Mucosa of gallbladder (tissue), 1 donor: Measurements from ENCODE around the gene NR4A1. TPM values are rescaled to one million over a fixed set of nuclear protein-coding genes. Genes with fewer than 3 reads are reported as not detected.
A peak's percentile ranks its signal among the peaks of the same experiment; 100 is the strongest.

Experiments used
- DNase-seq: peaks from one replicate; pipeline ENCODE4 v3.0.0-alpha.2; 2020; ENCODE audit warnings: low spot score
- total RNA-seq: library from RNA; stranded (reverse); gene quantifications from one replicate; pipeline ENCODE4 v1.2.1, GENCODE V29; 2021
- donor health status: DM: no; HTN: no; CAD: no.

NR4A1 gene
- total RNA-seq, 1 donor from 2014 or later: 131 TPM

GRCh38 chr12:52018433-52019112 is 32.7 kb upstream of the NR4A1 start:
- no peak for DNase-seq

GRCh38 chr12:52019113-52019770 is 32.0 kb upstream of the NR4A1 start:
- no peak for DNase-seq

- DNase-seq: no peak
These were observed 30.5 kb upstream of the NR4A1 start for GRCh38 chr12:52020539-52021336.

GRCh38 chr12:52022841-52023181 is 28.4 kb upstream of the NR4A1 start:
- DNase-seq: no peak

- peak; percentile 87 for DNase-seq
These were observed 27.9 kb upstream of the NR4A1 start for GRCh38 chr12:52023182-52023975.

- no peak for DNase-seq
These were observed 27.1 kb upstream of the NR4A1 start for GRCh38 chr12:52023976-52024688.

- peak; percentile 75 for DNase-seq
These were observed 26.4 kb upstream of the NR4A1 start for GRCh38 chr12:52024845-52025230.

- DNase-seq: no peak
These were observed 25.0 kb upstream of the NR4A1 start for GRCh38 chr12:52026263-52026662.

GRCh38 chr12:52027085-52027843 is 24.0 kb upstream of the NR4A1 start:
- DNase-seq: no peak

- DNase-seq: no peak
These were observed 21.6 kb upstream of the NR4A1 start for GRCh38 chr12:52029685-52030084.

- peak; percentile 84 for DNase-seq
These were observed 18.8 kb upstream of the NR4A1 start for GRCh38 chr12:52032446-52032803.

- DNase-seq: peak; percentile 97
These were observed 18.3 kb upstream of the NR4A1 start for GRCh38 chr12:52032804-52033445.

- DNase-seq: no peak
These were observed 17.6 kb upstream of the NR4A1 start for GRCh38 chr12:52033446-52034140.

- DNase-seq: no peak
These were observed 16.1 kb upstream of the NR4A1 start for GRCh38 chr12:52035190-52035589.

GRCh38 chr12:52035926-52036325 is 15.3 kb upstream of the NR4A1 start:
- no peak for DNase-seq

- peak; percentile 91 for DNase-seq
These were observed 14.6 kb upstream of the NR4A1 start for GRCh38 chr12:52036587-52037171.

- DNase-seq: peak; percentile 60
These were observed 13.9 kb upstream of the NR4A1 start for GRCh38 chr12:52037248-52037861.

GRCh38 chr12:52038447-52038846 is 12.8 kb upstream of the NR4A1 start:
- DNase-seq: no peak

GRCh38 chr12:52041035-52041434 is 10.2 kb upstream of the NR4A1 start:
- no peak for DNase-seq
